Muscle layer of colon (tissue), 2 donors: ENCODE data around the gene PMVK.
A peak's percentile ranks its signal among the peaks of the same experiment; 100 is the strongest.

Experiments used
- H3K27ac ChIP-seq: one replicate; pipeline ENCODE4 v1.7.0; 2013; ENCODE audit warnings: low read depth, mild to moderate bottlenecking, low read length, moderate library complexity
- H3K27me3 ChIP-seq, 2 donors: one replicate each; pipeline ENCODE4 v1.7.0; 2013; ENCODE audit warnings: low read length in 2 of 2, mild to moderate bottlenecking in 2 of 2; ENCODE audit not compliant: insufficient read depth in 2 of 2, control insufficient read depth in 1 of 2
- H3K36me3 ChIP-seq: one replicate; pipeline ENCODE4 v1.7.0; 2013; ENCODE audit warnings: mild to moderate bottlenecking, low read length; ENCODE audit not compliant: insufficient read depth
- H3K4me1 ChIP-seq: one replicate; pipeline ENCODE4 v1.7.0; 2013; ENCODE audit warnings: mild to moderate bottlenecking, low read length; ENCODE audit not compliant: insufficient read depth
- H3K4me3 ChIP-seq, 2 donors: one replicate each; pipeline ENCODE4 v1.7.0; 2013; ENCODE audit warnings: low read length in 2 of 2, low read depth in 1 of 2, mild to moderate bottlenecking in 1 of 2, moderate library complexity in 1 of 2
- H3K9ac ChIP-seq: one replicate; pipeline ENCODE4 v1.7.0; 2013; ENCODE audit warnings: low read length
- H3K9me3 ChIP-seq: one replicate; pipeline ENCODE4 v1.7.0; 2013; ENCODE audit warnings: mild to moderate bottlenecking, low read length
- donor health status: abdominal sarcoma.
- donor health status: Adenocarcinoma of cecum.

PMVK gene

GRCh38 chr1:154955039-154955717, 18.7 kb upstream of the PMVK start:
- H3K27ac ChIP-seq, result peak overlapping the region; percentile 8
- peaks cover 33% of the 10 kb centered on the region for H3K36me3 ChIP-seq
- H3K9me3 ChIP-seq, result no peaks in the 10 kb centered on the region
- peak overlapping the region; percentile 15 for H3K9ac ChIP-seq
- no peaks in the 10 kb centered on the region for H3K27me3 ChIP-seq
- peak overlapping the region; percentile 15 to 80 for H3K4me3 ChIP-seq
- peaks cover 51% of the 10 kb centered on the region for H3K4me1 ChIP-seq

- H3K27ac ChIP-seq, result peak overlapping the region; percentile 8
- no peak overlapping the region for H3K9ac ChIP-seq
- H3K9me3 ChIP-seq, result no peaks in the 10 kb centered on the region
- no peaks in the 10 kb centered on the region for H3K27me3 ChIP-seq
- peaks cover 51% of the 10 kb centered on the region for H3K4me1 ChIP-seq
- H3K4me3 ChIP-seq, result peak overlapping the region in 1 of 2 donors; percentile 80
- peaks cover 31% of the 10 kb centered on the region for H3K36me3 ChIP-seq
These were observed 18.0 kb upstream of the PMVK start for GRCh38 chr1:154954541-154954940.

- H3K27me3 ChIP-seq, result no peaks in the 10 kb centered on the region
- peak overlapping the region in 1 of 2 donors; percentile 80 for H3K4me3 ChIP-seq
- peaks cover 51% of the 10 kb centered on the region for H3K4me1 ChIP-seq
- H3K27ac ChIP-seq, result no peak overlapping the region
- H3K9ac ChIP-seq, result no peak overlapping the region
- no peaks in the 10 kb centered on the region for H3K9me3 ChIP-seq
- peaks cover 25% of the 10 kb centered on the region for H3K36me3 ChIP-seq
These were observed 17.1 kb upstream of the PMVK start for GRCh38 chr1:154953611-154954038.

GRCh38 chr1:154952664-154953063, 16.1 kb upstream of the PMVK start:
- H3K27me3 ChIP-seq, result no peaks in the 10 kb centered on the region
- H3K27ac ChIP-seq, result no peak overlapping the region
- H3K36me3 ChIP-seq, result peaks cover 26% of the 10 kb centered on the region
- no peak overlapping the region for H3K9ac ChIP-seq
- H3K9me3 ChIP-seq, result no peaks in the 10 kb centered on the region
- H3K4me3 ChIP-seq, result no peak overlapping the region
- peaks cover 51% of the 10 kb centered on the region for H3K4me1 ChIP-seq

GRCh38 chr1:154951901-154952657, 15.6 kb upstream of the PMVK start:
- no peaks in the 10 kb centered on the region for H3K9me3 ChIP-seq
- no peak overlapping the region for H3K9ac ChIP-seq
- peaks cover 48% of the 10 kb centered on the region for H3K4me1 ChIP-seq
- no peaks in the 10 kb centered on the region for H3K27me3 ChIP-seq
- H3K4me3 ChIP-seq, result no peak overlapping the region
- no peak overlapping the region for H3K27ac ChIP-seq
- peaks cover 31% of the 10 kb centered on the region for H3K36me3 ChIP-seq

GRCh38 chr1:154948079-154948478, 11.6 kb upstream of the PMVK start:
- Histone ChIP-seq H3K27ac (no peak overlapping the region), H3K36me3 (peaks cover 51% of the 10 kb centered on the region), H3K4me1 (peaks cover 30% of the 10 kb centered on the region), H3K9me3 (no peaks in the 10 kb centered on the region), H3K9ac (no peak overlapping the region), H3K27me3 (no peaks in the 10 kb centered on the region), H3K4me3 (no peak overlapping the region)

GRCh38 chr1:154945962-154946850, 9.7 kb upstream of the PMVK start:
- Histone ChIP-seq H3K27ac (no peak overlapping the region), H3K4me1 (peaks cover 15% of the 10 kb centered on the region), H3K9ac (no peak overlapping the region), H3K27me3 (no peaks in the 10 kb centered on the region), H3K4me3 (no peak overlapping the region), H3K36me3 (peaks cover 47% of the 10 kb centered on the region), H3K9me3 (no peaks in the 10 kb centered on the region)

- Histone ChIP-seq H3K36me3 (peaks cover 38% of the 10 kb centered on the region), H3K27ac (no peak overlapping the region), H3K9ac (no peak overlapping the region)
These were observed 8.8 kb upstream of the PMVK start for GRCh38 chr1:154945160-154945961.

GRCh38 chr1:154944401-154945159, 8.1 kb upstream of the PMVK start:
- H3K36me3 ChIP-seq, result peaks cover 38% of the 10 kb centered on the region
- no peak overlapping the region for H3K9ac ChIP-seq
- H3K27me3 ChIP-seq, result no peaks in the 10 kb centered on the region
- H3K4me3 ChIP-seq, result no peak overlapping the region
- H3K27ac ChIP-seq, result peak overlapping the region; percentile 23
- H3K4me1 ChIP-seq, result peaks cover 15% of the 10 kb centered on the region
- H3K9me3 ChIP-seq, result no peaks in the 10 kb centered on the region

More at GRCh38 chr1:154945160-154945961, 8.8 kb upstream of the PMVK start:
- Histone ChIP-seq H3K27me3 (no peaks in the 10 kb centered on the region), H3K9me3 (no peaks in the 10 kb centered on the region), H3K4me1 (peaks cover 15% of the 10 kb centered on the region), H3K4me3 (no peak overlapping the region)

GRCh38 chr1:154943649-154944400, 7.3 kb upstream of the PMVK start:
- H3K9ac ChIP-seq, result no peak overlapping the region
- H3K27ac ChIP-seq, result peak overlapping the region; percentile 23
- no peaks in the 10 kb centered on the region for H3K27me3 ChIP-seq
- no peak overlapping the region for H3K4me3 ChIP-seq
- H3K9me3 ChIP-seq, result no peaks in the 10 kb centered on the region
- peaks cover 37% of the 10 kb centered on the region for H3K36me3 ChIP-seq
- peaks cover 15% of the 10 kb centered on the region for H3K4me1 ChIP-seq
